GM15510 (cell line): ENCODE measurements around the gene LIMK1.

ENCODE experiments used
- POLR2A ChIP-seq: IDR thresholded peaks from 3 replicates; pipeline ENCODE4 v1.6.1; 2011; ENCODE audit warnings: borderline replicate concordance; ENCODE audit not compliant: insufficient read length; ENCODE audit errors: extremely low read depth

LIMK1 gene

GRCh38 chr7:74049997-74050798, 33.4 kb upstream of the LIMK1 start:
- TF ChIP-seq POLR2A, result no peak

GRCh38 chr7:74051193-74051592, 32.4 kb upstream of the LIMK1 start:
- no peak for TF ChIP-seq POLR2A

GRCh38 chr7:74051629-74052410, 31.8 kb upstream of the LIMK1 start:
- no peak for TF ChIP-seq POLR2A

- no peak for TF ChIP-seq POLR2A
These were observed 31.0 kb upstream of the LIMK1 start for GRCh38 chr7:74052628-74053027.

- no peak for TF ChIP-seq POLR2A
These were observed 29.9 kb upstream of the LIMK1 start for GRCh38 chr7:74053589-74054186.

- TF ChIP-seq POLR2A, result no peak
These were observed 27.3 kb upstream of the LIMK1 start for GRCh38 chr7:74056096-74056915.

GRCh38 chr7:74057216-74057925, 26.2 kb upstream of the LIMK1 start:
- TF ChIP-seq POLR2A, result no peak

GRCh38 chr7:74057987-74058386, 25.6 kb upstream of the LIMK1 start:
- no peak for TF ChIP-seq POLR2A

- TF ChIP-seq POLR2A, result no peak
These were observed 25.1 kb upstream of the LIMK1 start for GRCh38 chr7:74058486-74058885.

- TF ChIP-seq POLR2A, result no peak
These were observed 24.6 kb upstream of the LIMK1 start for GRCh38 chr7:74059037-74059436.

GRCh38 chr7:74059681-74060588, 23.7 kb upstream of the LIMK1 start:
- TF ChIP-seq POLR2A, result no peak

GRCh38 chr7:74061840-74062539, 21.6 kb upstream of the LIMK1 start:
- no peak for TF ChIP-seq POLR2A
